Activated naive CD4-positive, alpha-beta T cell treated with anti-CD3 and anti-CD28 coated beads, Interleukin-2, amount 10 ng/mL, durations not matched to agents 7 days and 5 days (primary cell): Measurements from ENCODE around the gene DLX4.

Experiments used
- CTCF ChIA-PET: fragments of 350-600 bp; sonication (Branson Sonifier 250); formaldehyde crosslinking; loops from one replicate; lab custom pipeline; 2021; ENCODE audit warnings: antibody characterized with exemption; lab: Charles Lee
- DNase-seq: peaks from one replicate; pipeline ENCODE4 v3.0.0-alpha.2; 2020
- H3K27ac Mint-ChIP-seq: one replicate; pipeline ENCODE4 v1.8.0; 2021; ENCODE audit warnings: mild to moderate bottlenecking, moderate library complexity, mixed read lengths
- H3K27me3 Mint-ChIP-seq: one replicate; pipeline ENCODE4 v1.8.0; 2021; ENCODE audit warnings: mild to moderate bottlenecking, mixed read lengths
- H3K36me3 Mint-ChIP-seq: one replicate; pipeline ENCODE4 v1.8.0; 2021; ENCODE audit warnings: mixed read lengths
- H3K4me1 Mint-ChIP-seq: one replicate; pipeline ENCODE4 v1.8.0; 2021; ENCODE audit warnings: mixed read lengths
- H3K4me3 Mint-ChIP-seq: one replicate; pipeline ENCODE4 v1.8.0; 2021; ENCODE audit warnings: mild to moderate bottlenecking, moderate library complexity, mixed read lengths
- H3K9me3 Mint-ChIP-seq: one replicate; pipeline ENCODE4 v1.8.0; 2021; ENCODE audit warnings: mixed read lengths

DLX4 gene

GRCh38 chr17:49935526-49936210 is 33.3 kb upstream of the DLX4 start:
- CTCF ChIA-PET, result no interaction called here
- Mint-ChIP-seq H3K4me1 (no peaks in the 10 kb centered on the region), H3K4me3 (no peak overlapping the region), H3K27me3 (peaks cover 78% of the 10 kb centered on the region), H3K9me3 (no peaks in the 10 kb centered on the region), H3K27ac (no peak overlapping the region), H3K36me3 (no peaks in the 10 kb centered on the region)
- DNase-seq, result no peak

- Mint-ChIP-seq H3K27me3 (peaks cover 78% of the 10 kb centered on the region), H3K9me3 (no peaks in the 10 kb centered on the region), H3K4me1 (no peaks in the 10 kb centered on the region), H3K4me3 (no peak overlapping the region), H3K36me3 (no peaks in the 10 kb centered on the region), H3K27ac (no peak overlapping the region)
- CTCF ChIA-PET, result no interaction called here
- DNase-seq, result no peak
Observed at GRCh38 chr17:49936386-49936785, 32.6 kb upstream of the DLX4 start.

GRCh38 chr17:49939318-49939717 is 29.7 kb upstream of the DLX4 start:
- Mint-ChIP-seq H3K4me1 (no peaks in the 10 kb centered on the region), H3K27me3 (peaks cover 82% of the 10 kb centered on the region), H3K9me3 (no peaks in the 10 kb centered on the region), H3K36me3 (no peaks in the 10 kb centered on the region), H3K4me3 (no peak overlapping the region), H3K27ac (no peak overlapping the region)
- DNase-seq, result no peak
- CTCF ChIA-PET, result interaction anchor here (1.1 to 6.0 kb wide), 2 partner anchors 12 to 13 kb away, joined by 3 to 36 read pairs; no protein-coding TSS in a partner anchor

- Mint-ChIP-seq H3K27me3 (peaks cover 85% of the 10 kb centered on the region), H3K36me3 (no peaks in the 10 kb centered on the region), H3K4me3 (no peak overlapping the region), H3K9me3 (no peaks in the 10 kb centered on the region), H3K4me1 (no peaks in the 10 kb centered on the region), H3K27ac (no peak overlapping the region)
- CTCF ChIA-PET, result interaction anchor here (0.6 to 6.0 kb wide), 2 partner anchors 11 to 333 kb away, joined by 3 to 36 read pairs; no protein-coding TSS in a partner anchor
- no peak for DNase-seq
Observed at GRCh38 chr17:49941427-49941826, 27.6 kb upstream of the DLX4 start.

- no peak for DNase-seq
- H3K4me3 Mint-ChIP-seq, result no peak overlapping the region
- no peak overlapping the region for H3K27ac Mint-ChIP-seq
- CTCF ChIA-PET, result interaction anchor here (1.2 to 6.0 kb wide), 3 partner anchors 9 to 55 kb away, joined by 3 to 36 read pairs (median 4); no protein-coding TSS in a partner anchor
- no peaks in the 10 kb centered on the region for H3K4me1 Mint-ChIP-seq
- no peaks in the 10 kb centered on the region for H3K36me3 Mint-ChIP-seq
- H3K9me3 Mint-ChIP-seq, result no peaks in the 10 kb centered on the region
- H3K27me3 Mint-ChIP-seq, result peaks cover 89% of the 10 kb centered on the region
Observed at GRCh38 chr17:49942947-49943346, 26.0 kb upstream of the DLX4 start.

GRCh38 chr17:49944273-49944870 is 24.6 kb upstream of the DLX4 start:
- no peak overlapping the region for H3K4me3 Mint-ChIP-seq
- H3K27ac Mint-ChIP-seq, result no peak overlapping the region
- H3K36me3 Mint-ChIP-seq, result no peaks in the 10 kb centered on the region
- no peaks in the 10 kb centered on the region for H3K4me1 Mint-ChIP-seq
- CTCF ChIA-PET, result interaction anchor here (1.2 to 6.0 kb wide), 2 partner anchors 8 to 53 kb away, joined by 11 to 36 read pairs; no protein-coding TSS in a partner anchor
- H3K9me3 Mint-ChIP-seq, result no peaks in the 10 kb centered on the region
- peaks cover 91% of the 10 kb centered on the region for H3K27me3 Mint-ChIP-seq
- DNase-seq, result no peak

- CTCF ChIA-PET, result no interaction called here
- no peaks in the 10 kb centered on the region for H3K36me3 Mint-ChIP-seq
Observed at GRCh38 chr17:49946208-49946607, 22.8 kb upstream of the DLX4 start.

GRCh38 chr17:49946964-49947584 is 21.9 kb upstream of the DLX4 start:
- no peak for DNase-seq
- Mint-ChIP-seq H3K4me1 (no peaks in the 10 kb centered on the region), H3K36me3 (no peaks in the 10 kb centered on the region), H3K27ac (no peak overlapping the region), H3K27me3 (peaks cover 90% of the 10 kb centered on the region), H3K9me3 (no peaks in the 10 kb centered on the region), H3K4me3 (no peak overlapping the region)
- CTCF ChIA-PET, result no interaction called here

More at GRCh38 chr17:49946208-49946607, 22.8 kb upstream of the DLX4 start:
- H3K27ac Mint-ChIP-seq, result no peak overlapping the region
- H3K9me3 Mint-ChIP-seq, result no peaks in the 10 kb centered on the region
- no peaks in the 10 kb centered on the region for H3K4me1 Mint-ChIP-seq
- H3K4me3 Mint-ChIP-seq, result no peak overlapping the region
- no peak for DNase-seq
- H3K27me3 Mint-ChIP-seq, result peaks cover 90% of the 10 kb centered on the region

GRCh38 chr17:49949634-49950033 is 19.4 kb upstream of the DLX4 start:
- H3K27ac Mint-ChIP-seq, result no peak overlapping the region
- H3K36me3 Mint-ChIP-seq, result no peaks in the 10 kb centered on the region
- no peak for DNase-seq
- no peak overlapping the region for H3K4me3 Mint-ChIP-seq
- CTCF ChIA-PET, result interaction anchor here (6.4 kb wide), 1 partner anchor 48 kb away, joined by 118 read pairs; the partner anchor contains the start of gene DLX3
- no peaks in the 10 kb centered on the region for H3K9me3 Mint-ChIP-seq
- no peaks in the 10 kb centered on the region for H3K4me1 Mint-ChIP-seq
- peaks cover 88% of the 10 kb centered on the region for H3K27me3 Mint-ChIP-seq

GRCh38 chr17:49951362-49952082 is 17.5 kb upstream of the DLX4 start:
- Mint-ChIP-seq H3K9me3 (no peaks in the 10 kb centered on the region), H3K27ac (no peak overlapping the region), H3K4me3 (no peak overlapping the region), H3K4me1 (no peaks in the 10 kb centered on the region), H3K27me3 (peaks cover 77% of the 10 kb centered on the region), H3K36me3 (no peaks in the 10 kb centered on the region)
- DNase-seq, result no peak
- CTCF ChIA-PET, result interaction anchor here (0.8 to 6.4 kb wide), 16 partner anchors 10 to 140 kb away, joined by 3 to 118 read pairs (median 6); partner anchors contain the start of gene DLX3

GRCh38 chr17:49952209-49952911 is 16.6 kb upstream of the DLX4 start:
- H3K4me1 Mint-ChIP-seq, result no peaks in the 10 kb centered on the region
- peak; percentile 91 for DNase-seq

GRCh38 chr17:49952912-49953497 is 16.0 kb upstream of the DLX4 start:
- no peak overlapping the region for H3K4me3 Mint-ChIP-seq
- H3K9me3 Mint-ChIP-seq, result no peaks in the 10 kb centered on the region
- H3K36me3 Mint-ChIP-seq, result no peaks in the 10 kb centered on the region
- no peak for DNase-seq
- H3K27me3 Mint-ChIP-seq, result peaks cover 82% of the 10 kb centered on the region
- CTCF ChIA-PET, result interaction anchor here (0.6 to 6.4 kb wide), 23 partner anchors 9 to 1376 kb away, joined by 3 to 118 read pairs (median 5); partner anchors contain the start of gene DLX3
- no peak overlapping the region for H3K27ac Mint-ChIP-seq
- H3K4me1 Mint-ChIP-seq, result no peaks in the 10 kb centered on the region

More at GRCh38 chr17:49952209-49952911, 16.6 kb upstream of the DLX4 start:
- no peaks in the 10 kb centered on the region for H3K36me3 Mint-ChIP-seq
- H3K27me3 Mint-ChIP-seq, result peaks cover 82% of the 10 kb centered on the region
- H3K9me3 Mint-ChIP-seq, result no peaks in the 10 kb centered on the region
- no peak overlapping the region for H3K4me3 Mint-ChIP-seq
- CTCF ChIA-PET, result interaction anchor here (0.6 to 6.4 kb wide), 24 partner anchors 10 to 1376 kb away, joined by 3 to 118 read pairs (median 5); partner anchors contain the start of gene DLX3
- H3K27ac Mint-ChIP-seq, result no peak overlapping the region

- no peaks in the 10 kb centered on the region for H3K4me1 Mint-ChIP-seq
Observed at GRCh38 chr17:49955157-49955556, 13.8 kb upstream of the DLX4 start.

More at GRCh38 chr17:49955157-49955556, 13.8 kb upstream of the DLX4 start:
- Mint-ChIP-seq H3K9me3 (no peaks in the 10 kb centered on the region), H3K4me3 (no peak overlapping the region), H3K27ac (no peak overlapping the region), H3K27me3 (peaks cover 71% of the 10 kb centered on the region), H3K36me3 (no peaks in the 10 kb centered on the region)
- DNase-seq, result no peak
- CTCF ChIA-PET, result interaction anchor here (3.9 kb wide), 1 partner anchor 41 kb away, joined by 32 read pairs; the partner anchor contains the start of gene DLX3
